H1 (cell line): ENCODE results near the gene NT5DC1. TPM values are rescaled to one million over a fixed set of nuclear protein-coding genes. Genes with fewer than 3 reads are reported as not detected.

Experiments
- CTCF ChIA-PET: fragments of 300-600 bp; sonication (Branson Sonifier 250); formaldehyde crosslinking; loops from one replicate; lab custom pipeline; 2021; ENCODE audit not compliant: partially characterized antibody; lab: Charles Lee
- POLR2A ChIA-PET: fragments of 300-600 bp; sonication (Branson Sonifier 250); formaldehyde crosslinking; loops from one replicate; lab custom pipeline; 2021; ENCODE audit warnings: inconsistent platforms; ENCODE audit not compliant: partially characterized antibody; lab: Charles Lee
- DNase-seq, 2 experiments: peaks; one replicate each; pipeline versions ENCODE4 v3.0.0 to v3.0.0-alpha.2; 2010 to 2022; ENCODE audit warnings: low spot score in 2 of 2, low read depth in 1 of 2, mixed read lengths in 1 of 2
- FAIRE-seq: peaks from 2 replicates; lab custom pipeline; 2011; peaks lifted over from hg19 to GRCh38; lab: Jason Lieb, UNC
- H2AFZ ChIP-seq: 2 replicates; pipeline ENCODE4 v1.8.1; 2012; ENCODE audit warnings: low read length, inconsistent platforms
- H2AK5ac ChIP-seq: 2 replicates; pipeline ENCODE4 v1.6.1; 2013; ENCODE audit warnings: low read depth, low read length
- H2BK120ac ChIP-seq: replicated peaks from 2 replicates; pipeline ENCODE3; 2013; ENCODE audit warnings: low read depth, low read length, inconsistent platforms
- H2BK12ac ChIP-seq: 2 replicates; pipeline ENCODE4 v1.6.1; 2013; ENCODE audit warnings: low read depth, low read length
- H2BK15ac ChIP-seq: 2 replicates; pipeline ENCODE4 v1.6.1; 2013; ENCODE audit warnings: low read length
- H2BK20ac ChIP-seq: 2 replicates; pipeline ENCODE4 v1.6.1; 2013; ENCODE audit warnings: low read length
- H2BK5ac ChIP-seq: 2 replicates; pipeline ENCODE4 v1.6.1; 2013; ENCODE audit warnings: low read depth, low read length
- H3K14ac ChIP-seq: 2 replicates; pipeline ENCODE4 v1.6.1; 2013; ENCODE audit warnings: inconsistent platforms; ENCODE audit not compliant: insufficient read length
- H3K18ac ChIP-seq: 2 replicates; pipeline ENCODE4 v1.6.1; 2013; ENCODE audit warnings: low read length; ENCODE audit errors: extremely low read depth
- H3K23ac ChIP-seq: 2 replicates; pipeline ENCODE4 v1.6.1; 2013; ENCODE audit warnings: inconsistent platforms; ENCODE audit not compliant: insufficient read length
- H3K23me2 ChIP-seq: 2 replicates; pipeline ENCODE4 v1.6.1; 2013; ENCODE audit warnings: low read depth, low read length
- H3K27ac ChIP-seq: 2 replicates; pipeline ENCODE4 v1.6.1; 2011; ENCODE audit warnings: low read depth, low read length, inconsistent platforms
- H3K27me3 ChIP-seq, 4 experiments: replicated peaks in 1 of 4; 1 replicate in 1 of 4; 2 replicates in 3 of 4; pipeline versions ENCODE4 v1.6.1 to v1.8.1; 2011 to 2013; ENCODE audit warnings: low read length in 3 of 4, mild to moderate bottlenecking in 3 of 4, inconsistent platforms in 2 of 4, mixed read lengths in 2 of 4, moderate library complexity in 1 of 4; ENCODE audit not compliant: control insufficient read depth in 3 of 4, insufficient read depth in 3 of 4; ENCODE audit errors: extremely low read depth in 1 of 4
- H3K36me3 ChIP-seq, 4 experiments: 2 replicates each; pipeline versions ENCODE4 v1.6.1 to v1.8.1; 2011 to 2013; ENCODE audit warnings: mild to moderate bottlenecking in 4 of 4, low read length in 3 of 4, moderate library complexity in 2 of 4, control low read depth in 1 of 4, inconsistent platforms in 1 of 4; ENCODE audit not compliant: insufficient read depth in 4 of 4, control insufficient read depth in 2 of 4
- H3K4ac ChIP-seq: replicated peaks from 2 replicates; pipeline ENCODE3; 2013; ENCODE audit warnings: low read length, low read depth, mixed read lengths, inconsistent platforms; ENCODE audit not compliant: insufficient read length
- H3K4me1 ChIP-seq, 4 experiments: replicated peaks in 1 of 4; 1 replicate in 1 of 4; 2 replicates in 3 of 4; pipeline versions ENCODE4 v1.6.1 to v1.8.1; 2011 to 2013; ENCODE audit warnings: low read length in 3 of 4, inconsistent platforms in 2 of 4, mixed read lengths in 1 of 4; ENCODE audit not compliant: insufficient read depth in 4 of 4, control insufficient read depth in 3 of 4
- H3K4me2 ChIP-seq, 2 experiments: 2 replicates each; pipeline versions ENCODE4 v1.6.1 to v1.8.1; 2011 to 2013; ENCODE audit warnings: low read depth in 2 of 2, low read length in 2 of 2, control low read depth in 1 of 2, inconsistent platforms in 1 of 2, mild to moderate bottlenecking in 1 of 2; ENCODE audit not compliant: insufficient read depth in 1 of 2
- H3K4me3 ChIP-seq, 4 experiments: fragments of 200-600, 300-600 bp in 1 of 4; sonication (generic), shearing (Covaris generic), sonication (Bioruptor Twin) in 1 of 4; 2 replicates each; pipeline versions ENCODE4 v1.5.1 to v1.8.1; 2011 to 2016; ENCODE audit warnings: low read length in 4 of 4, low read depth in 3 of 4, control low read depth in 2 of 4, inconsistent platforms in 2 of 4, mild to moderate bottlenecking in 2 of 4, mixed read lengths in 1 of 4, moderate library complexity in 1 of 4; ENCODE audit not compliant: insufficient read depth in 2 of 4; ENCODE audit errors: extremely low read depth in 1 of 4
- H3K56ac ChIP-seq: replicated peaks from 2 replicates; pipeline ENCODE3; 2013; ENCODE audit warnings: low read depth, mild to moderate bottlenecking, mixed read lengths, low read length, inconsistent platforms; ENCODE audit not compliant: insufficient read length
- H3K79me1 ChIP-seq: 2 replicates; pipeline ENCODE4 v1.6.1; 2013; ENCODE audit warnings: low read depth, low read length, control low read depth
- H3K79me2 ChIP-seq, 2 experiments: 2 replicates each; pipeline versions ENCODE4 v1.6.1 to v1.8.1; 2012 to 2013; ENCODE audit warnings: low read length in 2 of 2, mild to moderate bottlenecking in 2 of 2, inconsistent platforms in 1 of 2; ENCODE audit not compliant: insufficient read depth in 2 of 2, control insufficient read depth in 1 of 2
- H3K9ac ChIP-seq, 4 experiments: replicated peaks in 1 of 4; 1 replicate in 1 of 4; 2 replicates in 3 of 4; pipeline versions ENCODE4 v1.6.1 to v1.8.1; 2011 to 2013; ENCODE audit warnings: low read depth in 3 of 4, low read length in 3 of 4, control low read depth in 2 of 4, mild to moderate bottlenecking in 2 of 4, moderate library complexity in 2 of 4, inconsistent platforms in 1 of 4; ENCODE audit errors: extremely low read depth in 1 of 4
- H3K9me3 ChIP-seq, 2 experiments: 2 replicates each; pipeline versions ENCODE4 v1.6.1 to v1.8.1; 2012 to 2013; ENCODE audit warnings: mild to moderate bottlenecking in 2 of 2, moderate library complexity in 2 of 2, control low read depth in 1 of 2, inconsistent platforms in 1 of 2, low read depth in 1 of 2, low read length in 1 of 2, mixed read lengths in 1 of 2; ENCODE audit not compliant: insufficient read depth in 2 of 2
- H4K20me1 ChIP-seq, 2 experiments: replicated peaks in 1 of 2; 2 replicates each; pipeline versions ENCODE3 to v1.8.1; 2011 to 2013; ENCODE audit warnings: inconsistent platforms in 2 of 2, low read length in 2 of 2, mild to moderate bottlenecking in 1 of 2; ENCODE audit not compliant: insufficient read depth in 2 of 2, control insufficient read depth in 1 of 2
- H4K5ac ChIP-seq: 2 replicates; pipeline ENCODE4 v1.6.1; 2013; ENCODE audit warnings: low read length, low read depth, mixed read lengths, inconsistent platforms; ENCODE audit not compliant: insufficient read length
- H4K8ac ChIP-seq: 2 replicates; pipeline ENCODE4 v1.8.0; 2013; ENCODE audit warnings: mild to moderate bottlenecking, moderate library complexity, low read length, inconsistent platforms; ENCODE audit not compliant: insufficient read depth; ENCODE audit errors: extremely low read depth
- H4K91ac ChIP-seq: replicated peaks from 2 replicates; pipeline ENCODE3; 2013; ENCODE audit warnings: low read length, mixed read lengths, inconsistent platforms; ENCODE audit not compliant: insufficient read length
- BRCA1 ChIP-seq: IDR thresholded peaks from 2 replicates; pipeline ENCODE4 v1.6.1; 2012; ENCODE audit warnings: low read depth, low read length, improper control_type of control experiment
- CHD2 ChIP-seq: IDR thresholded peaks from 2 replicates; pipeline ENCODE4 v1.6.1; 2012; ENCODE audit warnings: low read length, improper control_type of control experiment
- CTCF ChIP-seq, 3 experiments: IDR thresholded peaks; 1 replicate in 2 of 3; 2 replicates in 1 of 3; pipeline versions ENCODE4 v1.5.1 to v1.6.1; 2011; ENCODE audit warnings: low read length in 3 of 3, mild to moderate bottlenecking in 3 of 3, inconsistent platforms in 2 of 3, low read depth in 1 of 3, moderate library complexity in 1 of 3; ENCODE audit not compliant: insufficient read depth in 1 of 3; ENCODE audit errors: control extremely low read depth in 1 of 3
- EZH2 ChIP-seq: fragments of 200-600 bp; sonication (generic); IDR thresholded peaks from 2 replicates; pipeline ENCODE4 v1.7.1; 2012; ENCODE audit warnings: low read depth, mild to moderate bottlenecking, moderate library complexity, low read length, inconsistent platforms; ENCODE audit not compliant: severe bottlenecking
- JUND ChIP-seq: IDR thresholded peaks from 2 replicates; pipeline ENCODE4 v1.6.1; 2011; ENCODE audit warnings: mild to moderate bottlenecking, improper control_type of control experiment, low read length
- RAD21 ChIP-seq, 2 experiments: IDR thresholded peaks in 1 of 2; conservative IDR thresholded peaks in 1 of 2; 2 replicates each; pipeline ENCODE4 v1.6.1; 2011; ENCODE audit warnings: low read depth in 2 of 2, low read length in 2 of 2, improper control_type of control experiment in 1 of 2, inconsistent platforms in 1 of 2, mild to moderate bottlenecking in 1 of 2, moderate library complexity in 1 of 2
- TAF7 ChIP-seq: optimal IDR thresholded peaks from 2 replicates; pipeline ENCODE3; 2011; ENCODE audit warnings: low read depth, mild to moderate bottlenecking, inconsistent platforms, low read length, moderate library complexity, borderline replicate concordance
- TEAD4 ChIP-seq: IDR thresholded peaks from 2 replicates; pipeline ENCODE4 v1.6.1; 2012; ENCODE audit warnings: low read depth, low read length, inconsistent platforms, mixed read lengths
- WGBS, 2 experiments: shearing (Covaris generic) in 1 of 2; methylation state at CpG; one replicate each; pipeline versions ENCODE4 v1.1.6 to v1.1.7; 2013 to 2015; ENCODE audit warnings: low lambda C conversion rate in 2 of 2, mixed read lengths in 2 of 2, inconsistent platforms in 1 of 2, low coverage in 1 of 2, missing lambda C conversion rate in 1 of 2; ENCODE audit not compliant: insufficient replicate concordance in 2 of 2, insufficient coverage in 1 of 2, insufficient read length in 1 of 2; ENCODE audit errors: extremely low coverage in 1 of 2, missing lambda C conversion rate in 1 of 2; 5-methylcytosine and 5-hydroxymethylcytosine counted together
- polyA plus RNA-seq, 7 experiments: library from polyadenylated mRNA; depleted of rRNA in 3 of 7; stranded (reverse) in 5 of 7; unstranded in 2 of 7; fragments of >200 nt in 5 of 7; fragments of 200-250 nt in 2 of 7; gene quantifications; 1 replicate in 5 of 7; 2 replicates in 1 of 7; 4 replicates in 1 of 7; pipeline versions ENCODE4 v1.2.1 to v1.2.3, GENCODE V29; 2011 to 2013; ENCODE audit warnings: missing spikeins in 2 of 7, mixed read lengths in 2 of 7
- total RNA-seq: library from RNA; stranded (reverse); fragmentation: NEBNext Ultra II Directional; extraction: Animal tissue kit (Norgen Biotek cat#: 25700); gene quantifications from 2 replicates; pipeline ENCODE4 v1.2.1, GENCODE V29; 2021
- TF ChIP-seq, protein P1 (sequence below): IDR thresholded peaks from 2 replicates; pipeline ENCODE4 v1.6.1; 2012; ENCODE audit warnings: inconsistent platforms

NT5DC1 gene
- total and polyA plus RNA-seq, 2 of the 8 experiments (the other 6 are each of a cell fraction or from before 2014, with no cell fraction given): 25.3 to 72.7 TPM

DNA sequence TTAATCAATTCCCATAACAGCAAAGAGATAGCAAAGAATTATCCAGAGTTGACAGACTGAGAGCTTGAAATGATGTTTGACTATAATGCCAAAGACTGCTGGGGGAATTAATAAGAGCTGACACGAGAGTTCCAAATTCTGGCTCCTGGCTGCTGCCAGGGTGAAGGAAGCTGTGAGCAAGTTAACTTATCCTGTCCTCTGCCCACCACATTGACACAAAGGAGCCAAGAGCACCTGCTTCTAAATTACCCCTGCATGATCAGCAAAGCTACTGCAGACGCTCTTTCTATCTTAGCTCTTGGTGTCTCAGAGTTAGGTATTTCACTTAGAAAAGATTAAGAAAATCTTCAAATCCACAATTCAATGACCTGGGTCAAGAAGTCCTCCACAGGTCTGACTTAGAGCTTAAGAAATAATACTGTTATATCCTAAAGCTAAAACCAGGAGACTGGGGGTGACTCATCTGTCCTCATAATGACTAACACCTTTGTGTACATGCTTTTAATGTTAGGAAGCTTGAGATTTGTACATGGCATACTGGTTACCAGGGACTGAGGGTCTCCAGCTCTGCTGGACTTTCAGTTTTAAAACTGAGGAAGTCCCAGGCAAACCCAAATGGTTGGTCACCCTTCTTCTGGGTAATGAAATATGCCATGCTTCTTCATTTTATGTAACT is 26.8 kb upstream of the NT5DC1 start:
- DNase-seq: no peak
- TF ChIP-seq JUND (no peak), TAF7 (no peak), TEAD4 (no peak), EZH2 (no peak), CTCF (IDR thresholded peaks at IDR 0.05; ENCODE audit: control extremely low read depth in 1 of 3, insufficient read depth in 1 of 3, low read depth in 1 of 3, low read length in 3 of 3) (no peak), RAD21 (IDR thresholded peaks at IDR 0.05 in 1 of 2, conservative IDR thresholded peaks at IDR 0.05 in 1 of 2; ENCODE audit: low read depth in 2 of 2, low read length in 2 of 2) (no peak), BRCA1 (no peak), CHD2 (no peak)
- TF ChIP-seq, protein P1, sequence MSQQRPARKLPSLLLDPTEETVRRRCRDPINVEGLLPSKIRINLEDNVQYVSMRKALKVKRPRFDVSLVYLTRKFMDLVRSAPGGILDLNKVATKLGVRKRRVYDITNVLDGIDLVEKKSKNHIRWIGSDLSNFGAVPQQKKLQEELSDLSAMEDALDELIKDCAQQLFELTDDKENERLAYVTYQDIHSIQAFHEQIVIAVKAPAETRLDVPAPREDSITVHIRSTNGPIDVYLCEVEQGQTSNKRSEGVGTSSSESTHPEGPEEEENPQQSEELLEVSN: no peak

More for the DNA sequence above, 26.8 kb upstream of the NT5DC1 start:
- no peak overlapping the region for H2BK20ac ChIP-seq
- H3K79me2 ChIP-seq: no peaks in the 10 kb centered on the region
- H3K23ac ChIP-seq: no peak overlapping the region
- no peak overlapping the region for H3K14ac ChIP-seq
- H2BK12ac ChIP-seq: no peak overlapping the region
- FAIRE-seq: no peak
- H3K56ac ChIP-seq: no peak overlapping the region
- no peak overlapping the region for H4K8ac ChIP-seq
- CTCF ChIA-PET: interaction anchor here (0.9 to 1.8 kb wide), 3 partner anchors 8 to 62 kb away, joined by 3 to 11 read pairs (median 4); partner anchors contain the start of gene FRK
- POLR2A ChIA-PET: interaction anchor here (1.1 kb wide), 2 partner anchors 27 to 33 kb away, joined by 3 read pairs; partner anchors contain the start of gene NT5DC1
- no peak overlapping the region for H3K18ac ChIP-seq
- H3K9ac ChIP-seq: no peak overlapping the region
- no peak overlapping the region for H3K27ac ChIP-seq
- peaks cover 0 to 1% (median 0%) of the 10 kb centered on the region in 4 experiments; a peak in 1 of 7 replicates for H3K27me3 ChIP-seq
- no peak overlapping the region for H2BK5ac ChIP-seq
- 85% methylated on average over 2 of the region's 2 CpGs; no CpG with 5 or more reads in 1 of the 2 experiments for WGBS, 2 experiments
- no peaks in the 10 kb centered on the region for H3K9me3 ChIP-seq
- H3K4me2 ChIP-seq: no peak overlapping the region
- H2BK120ac ChIP-seq: no peak overlapping the region
- H3K23me2 ChIP-seq: no peaks in the 10 kb centered on the region
- no peaks in the 10 kb centered on the region for H3K79me1 ChIP-seq
- H3K4me1 ChIP-seq: no peaks in the 10 kb centered on the region
- H2BK15ac ChIP-seq: no peak overlapping the region
- H4K20me1 ChIP-seq: no peaks in the 10 kb centered on the region
- no peaks in the 10 kb centered on the region for H3K36me3 ChIP-seq
- no peak overlapping the region for H2AFZ ChIP-seq
- no peak overlapping the region for H4K5ac ChIP-seq
- no peak overlapping the region for H3K4ac ChIP-seq
- H3K4me3 ChIP-seq: no peak overlapping the region
- no peak overlapping the region for H4K91ac ChIP-seq
- H2AK5ac ChIP-seq: no peak overlapping the region
